Measurements from ENCODE around the gene ATP11A. TPM values are rescaled to one million over a fixed set of nuclear protein-coding genes. Genes with fewer than 3 reads are reported as not detected.

ATP11A gene
- total RNA-seq, 1 experiment from 2014 or later = 65.3 TPM

DNA sequence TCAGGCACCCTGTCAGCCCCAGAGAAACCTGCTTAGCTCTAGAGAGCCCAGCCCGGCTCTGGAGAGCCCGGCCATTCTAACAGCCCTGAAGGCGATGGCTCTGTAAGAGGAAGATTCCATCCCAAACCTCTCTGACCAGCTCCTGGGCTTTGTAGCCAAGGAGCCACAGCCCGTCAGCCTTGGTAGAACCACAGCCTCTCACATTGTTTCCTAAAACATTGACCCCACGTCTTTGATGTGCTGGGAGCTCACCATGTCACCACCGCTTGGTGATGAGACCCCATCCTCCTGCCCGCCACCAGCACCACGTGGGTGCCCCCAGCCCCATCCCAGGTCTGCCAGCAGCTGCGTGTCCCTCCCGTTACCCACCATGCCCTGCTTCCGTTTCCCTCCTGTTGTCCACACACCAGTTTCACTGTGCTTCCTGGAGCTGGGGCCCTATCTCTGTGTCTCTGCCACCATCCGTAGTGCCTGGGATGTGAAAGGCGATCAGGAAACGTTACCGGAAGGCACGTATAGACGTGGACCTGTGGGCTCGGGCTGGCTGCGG lies 185.0 kb downstream of the ATP11A start:
- H4K20me1 ChIP-seq (ENCODE audit: control insufficient read depth, insufficient read depth, insufficient read length) = no peaks in the 10 kb centered on the region
- TF ChIP-seq, protein P1, sequence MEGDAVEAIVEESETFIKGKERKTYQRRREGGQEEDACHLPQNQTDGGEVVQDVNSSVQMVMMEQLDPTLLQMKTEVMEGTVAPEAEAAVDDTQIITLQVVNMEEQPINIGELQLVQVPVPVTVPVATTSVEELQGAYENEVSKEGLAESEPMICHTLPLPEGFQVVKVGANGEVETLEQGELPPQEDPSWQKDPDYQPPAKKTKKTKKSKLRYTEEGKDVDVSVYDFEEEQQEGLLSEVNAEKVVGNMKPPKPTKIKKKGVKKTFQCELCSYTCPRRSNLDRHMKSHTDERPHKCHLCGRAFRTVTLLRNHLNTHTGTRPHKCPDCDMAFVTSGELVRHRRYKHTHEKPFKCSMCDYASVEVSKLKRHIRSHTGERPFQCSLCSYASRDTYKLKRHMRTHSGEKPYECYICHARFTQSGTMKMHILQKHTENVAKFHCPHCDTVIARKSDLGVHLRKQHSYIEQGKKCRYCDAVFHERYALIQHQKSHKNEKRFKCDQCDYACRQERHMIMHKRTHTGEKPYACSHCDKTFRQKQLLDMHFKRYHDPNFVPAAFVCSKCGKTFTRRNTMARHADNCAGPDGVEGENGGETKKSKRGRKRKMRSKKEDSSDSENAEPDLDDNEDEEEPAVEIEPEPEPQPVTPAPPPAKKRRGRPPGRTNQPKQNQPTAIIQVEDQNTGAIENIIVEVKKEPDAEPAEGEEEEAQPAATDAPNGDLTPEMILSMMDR (conservative IDR thresholded peaks at IDR 0.05) = no peak; the same call in 2 of the 3 replicates
- no peak overlapping the region for H2BK20ac ChIP-seq (ENCODE audit: low read depth, low read length, poor library complexity, severe bottlenecking)
- H4K5ac ChIP-seq (ENCODE audit: insufficient read length, low read depth, low read length) = no peak overlapping the region
- no peaks in the 10 kb centered on the region for H3K4me1 ChIP-seq (ENCODE audit: insufficient read depth, low read length)
- no peaks in the 10 kb centered on the region for H3K79me1 ChIP-seq (ENCODE audit: insufficient read depth, low read depth, low read length, poor library complexity, severe bottlenecking)
- no peaks in the 10 kb centered on the region for H3K9me3 ChIP-seq (ENCODE audit: control insufficient read depth, low read depth, low read length)
- no peak overlapping the region for H3K4ac ChIP-seq (ENCODE audit: low read depth, low read length)
- H3K36me3 Mint-ChIP-seq (ENCODE audit: insufficient read depth in 1 of 3, low read depth in 3 of 3) = peaks cover 26 to 67% (median 62%) of the 10 kb centered on the region in 3 experiments
- no peak overlapping the region for H3K23ac ChIP-seq (ENCODE audit: insufficient read length, low read depth, low read length)
- H3K9me3 Mint-ChIP-seq = peaks cover 7 to 14% of the 10 kb centered on the region in 2 experiments
- no peak for DNase-seq
- H3K14ac ChIP-seq (ENCODE audit: insufficient read depth, low read length) = no peak overlapping the region
- H3T11ph ChIP-seq (ENCODE audit: low read length) = no peak overlapping the region
- no peak overlapping the region for H3K27ac ChIP-seq (ENCODE audit: insufficient read length, low read depth, low read length)
- no peak overlapping the region for H3K4me2 ChIP-seq (ENCODE audit: insufficient read depth, insufficient read length, low read length)
- no peaks in the 10 kb centered on the region for H3K27me3 Mint-ChIP-seq (ENCODE audit: low read depth)
- H2AK5ac ChIP-seq (ENCODE audit: insufficient read length, low read length) = no peak overlapping the region
- no peak overlapping the region for H3K9ac ChIP-seq (ENCODE audit: extremely low read depth, insufficient read length, low read length)
- H2AFZ ChIP-seq (ENCODE audit: low read length) = no peak overlapping the region
- no peaks in the 10 kb centered on the region for H3K79me2 ChIP-seq (ENCODE audit: insufficient read depth, low read length)
- H4K8ac ChIP-seq (replicated peaks; ENCODE audit: insufficient read length, low read depth, low read length) = no peak overlapping the region
- no CpG with 5 or more reads among the region's 19 CpGs for WGBS (ENCODE audit: extremely low coverage, insufficient read length, low lambda C conversion rate)
- no peak overlapping the region for H3K18ac ChIP-seq (ENCODE audit: insufficient read length, low read depth, low read length)
- no peak overlapping the region for H2BK12ac ChIP-seq (ENCODE audit: insufficient read length, low read depth, low read length)
- H2BK5ac ChIP-seq (ENCODE audit: insufficient read length, low read length) = no peak overlapping the region
- H2BK120ac ChIP-seq (ENCODE audit: low read depth, low read length, poor library complexity, severe bottlenecking) = no peak overlapping the region
- no peaks in the 10 kb centered on the region for H3K27me3 ChIP-seq (ENCODE audit: insufficient read depth, low read length)
- no peak overlapping the region for H4K91ac ChIP-seq (ENCODE audit: insufficient read length, low read depth, low read length)
- no peak overlapping the region for H3K56ac ChIP-seq (ENCODE audit: insufficient read length, low read depth, low read length)
- peaks cover 6 to 18% of the 10 kb centered on the region in 2 experiments for H3K4me1 Mint-ChIP-seq
- peak overlapping the region in 2 of 3 experiments; percentile 17 to 31; a peak in 2 of 7 replicates for H3K27ac Mint-ChIP-seq
- no peak overlapping the region for H2BK15ac ChIP-seq (ENCODE audit: low read depth, low read length)
- H3K4me3 Mint-ChIP-seq = no peak overlapping the region
- H3K23me2 ChIP-seq (ENCODE audit: insufficient read length, low read depth, low read length, poor library complexity, severe bottlenecking) = no peaks in the 10 kb centered on the region

All from H9 (cell line).